Chondrocyte (in vitro differentiated cells): Measurements from ENCODE around the gene MED14. TPM values are rescaled to one million over a fixed set of nuclear protein-coding genes. Genes with fewer than 3 reads are reported as not detected.

Experiments used
- DNase-seq: peaks from one replicate; pipeline ENCODE4 v3.0.0; 2021; ENCODE audit warnings: mixed read lengths, low spot score
- H3K27ac Mint-ChIP-seq: one replicate; pipeline ENCODE4 v1.8.0; 2021; ENCODE audit warnings: mild to moderate bottlenecking, moderate library complexity, mixed read lengths; ENCODE audit not compliant: unreplicated experiment
- H3K27me3 Mint-ChIP-seq: 2 replicates; pipeline ENCODE4 v1.8.0; 2021; ENCODE audit warnings: low read depth, mixed read lengths
- H3K36me3 Mint-ChIP-seq: 2 replicates; pipeline ENCODE4 v1.8.0; 2021; ENCODE audit warnings: low read depth, mixed read lengths
- H3K4me1 Mint-ChIP-seq: 2 replicates; pipeline ENCODE4 v1.8.0; 2021; ENCODE audit warnings: low read depth, mild to moderate bottlenecking, mixed read lengths
- H3K4me3 Mint-ChIP-seq: one replicate; pipeline ENCODE4 v1.8.0; 2021; ENCODE audit warnings: mild to moderate bottlenecking, moderate library complexity, mixed read lengths; ENCODE audit not compliant: unreplicated experiment
- H3K9me3 Mint-ChIP-seq: 2 replicates; pipeline ENCODE4 v1.8.0; 2021; ENCODE audit warnings: low read depth, mixed read lengths
- CTCF ChIP-seq: fragments of 200-600 bp; sonication (generic); IDR thresholded peaks from 2 replicates; pipeline ENCODE4 v1.5.0; 2021; ENCODE audit warnings: antibody characterized with exemption, mild to moderate bottlenecking, moderate library complexity
- total RNA-seq: library from RNA; stranded (reverse); gene quantifications from 3 replicates; pipeline ENCODE4 v1.2.1, GENCODE V29; 2021

The MED14 gene
- total RNA-seq, 1 donor from 2014 or later = 62.9 TPM

- Mint-ChIP-seq H3K9me3 (no peaks in the 10 kb centered on the region), H3K27ac (no peak overlapping the region)
Measured at GRCh38 chrX:40615976-40616375, 119.4 kb downstream of the MED14 start.

DNA sequence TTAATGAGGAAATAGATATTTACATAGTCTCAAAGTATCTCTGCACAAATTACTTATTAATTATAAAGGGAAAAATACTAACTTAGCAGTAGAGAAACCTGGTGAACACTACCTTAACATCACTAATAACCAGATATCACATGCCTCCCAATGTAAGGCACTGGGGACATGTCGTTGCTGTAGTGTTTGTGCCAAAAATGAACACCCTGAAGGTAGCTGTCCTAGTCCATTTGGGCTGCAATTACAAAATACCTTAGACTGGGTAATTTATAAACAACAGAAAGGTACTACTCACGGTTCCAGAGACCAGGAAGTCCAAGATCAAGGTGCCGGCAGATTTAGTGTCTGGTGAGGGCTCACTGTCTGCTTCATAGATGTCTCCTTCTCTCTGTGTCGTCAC is 122.8 kb downstream of the MED14 start:
- Mint-ChIP-seq H3K36me3 (no peaks in the 10 kb centered on the region), H3K4me1 (no peaks in the 10 kb centered on the region), H3K27ac (no peak overlapping the region), H3K4me3 (no peak overlapping the region), H3K27me3 (no peaks in the 10 kb centered on the region), H3K9me3 (no peaks in the 10 kb centered on the region)
- no peak for DNase-seq
- no peak for TF ChIP-seq CTCF

More at GRCh38 chrX:40615976-40616375, 119.4 kb downstream of the MED14 start:
- TF ChIP-seq CTCF = no peak
- H3K4me1 Mint-ChIP-seq = no peaks in the 10 kb centered on the region
- no peak for DNase-seq
- H3K4me3 Mint-ChIP-seq = no peak overlapping the region
- H3K36me3 Mint-ChIP-seq = no peaks in the 10 kb centered on the region
- no peaks in the 10 kb centered on the region for H3K27me3 Mint-ChIP-seq

GRCh38 chrX:40607381-40607780 is 128.0 kb downstream of the MED14 start:
- H3K27me3 Mint-ChIP-seq = no peaks in the 10 kb centered on the region
- peaks cover 3% of the 10 kb centered on the region for H3K36me3 Mint-ChIP-seq
- peaks cover 3% of the 10 kb centered on the region for H3K9me3 Mint-ChIP-seq
- DNase-seq = no peak
- no peak for TF ChIP-seq CTCF
- no peak overlapping the region for H3K4me3 Mint-ChIP-seq
- H3K27ac Mint-ChIP-seq = no peak overlapping the region
- H3K4me1 Mint-ChIP-seq = no peaks in the 10 kb centered on the region

- no peak for DNase-seq
- Mint-ChIP-seq H3K36me3 (peaks cover 5% of the 10 kb centered on the region), H3K27me3 (no peaks in the 10 kb centered on the region), H3K27ac (no peak overlapping the region), H3K4me1 (no peaks in the 10 kb centered on the region), H3K4me3 (no peak overlapping the region), H3K9me3 (peaks cover 3% of the 10 kb centered on the region)
- TF ChIP-seq CTCF = no peak
Measured at GRCh38 chrX:40603446-40603845, 131.9 kb downstream of the MED14 start.

Other genes with a start within 250 kb of the MED14 start
- gene ATP6AP2, start 154.6 kb downstream of the MED14 start, total RNA-seq = 149 to 165 TPM (median 163 TPM) in 3 replicates
- gene MPC1L, start 112.1 kb downstream of the MED14 start, total RNA-seq = not detected in 3 replicates
- 9.5 to 12.1 TPM (median 9.7 TPM) in 3 replicates for gene CXorf38, start 88.0 kb downstream of the MED14 start, total RNA-seq